Liver (tissue), 3 donors: ENCODE results near the gene MRPS18A.

Source experiments
- EGR1 ChIP-seq, 2 donors: IDR thresholded peaks; 2 replicates each; pipeline ENCODE4 v1.6.1; 2016 to 2018; ENCODE audit warnings: antibody characterized with exemption in 2 of 2, low read depth in 2 of 2
- FOXA1 ChIP-seq: IDR thresholded peaks from 2 replicates; pipeline ENCODE4 v1.6.1; 2016; ENCODE audit warnings: antibody characterized with exemption
- GABPA ChIP-seq, 2 donors: IDR thresholded peaks in 1 of 2; conservative IDR thresholded peaks in 1 of 2; 2 replicates each; pipeline ENCODE4 v1.6.1; 2016; ENCODE audit warnings: antibody characterized with exemption in 2 of 2, mild to moderate bottlenecking in 1 of 2, moderate library complexity in 1 of 2
- NR2F2 ChIP-seq: IDR thresholded peaks from 2 replicates; pipeline ENCODE4 v1.6.1; 2016; ENCODE audit warnings: antibody characterized with exemption
- RAD21 ChIP-seq, 2 donors: IDR thresholded peaks; 2 replicates each; pipeline ENCODE4 v1.6.1; 2016; ENCODE audit warnings: antibody characterized with exemption in 2 of 2, mild to moderate bottlenecking in 2 of 2
- RXRA ChIP-seq, 2 donors: IDR thresholded peaks; 2 replicates each; pipeline ENCODE4 v1.6.1; 2017 to 2018; ENCODE audit warnings: antibody characterized with exemption in 2 of 2, mild to moderate bottlenecking in 1 of 2
- SP1 ChIP-seq: IDR thresholded peaks from 2 replicates; pipeline ENCODE4 v1.6.1; 2018; ENCODE audit warnings: antibody characterized with exemption, mild to moderate bottlenecking
- TAF1 ChIP-seq: conservative IDR thresholded peaks from 2 replicates; pipeline ENCODE4 v1.6.1; 2016; ENCODE audit warnings: antibody characterized with exemption, mild to moderate bottlenecking
- YY1 ChIP-seq: IDR thresholded peaks from 2 replicates; pipeline ENCODE4 v1.6.1; 2016; ENCODE audit warnings: antibody characterized with exemption, mild to moderate bottlenecking
- TF ChIP-seq, protein P1 (sequence below): fragments of 150-350 bp; IDR thresholded peaks from 2 replicates; pipeline ENCODE4 v1.5.1; 2017; ENCODE audit warnings: improper control_type of control experiment, low read depth, low read length; ENCODE audit not compliant: missing input control
- TF ChIP-seq, protein P2 (sequence below): IDR thresholded peaks from 2 replicates; pipeline ENCODE4 v1.6.1; 2016; ENCODE audit warnings: antibody characterized with exemption
- TF ChIP-seq, protein P3 (sequence below): IDR thresholded peaks from 2 replicates; pipeline ENCODE4 v1.6.1; 2016; ENCODE audit warnings: antibody characterized with exemption, mild to moderate bottlenecking
- TF ChIP-seq, protein P4 (sequence below): IDR thresholded peaks from 2 replicates; pipeline ENCODE4 v1.6.1; 2016; ENCODE audit warnings: antibody characterized with exemption
- TF ChIP-seq, protein P5 (sequence below): IDR thresholded peaks from 2 replicates; pipeline ENCODE4 v1.6.1; 2016; ENCODE audit warnings: antibody characterized with exemption
- donor health status: healthy.
- donor health status: healthy.

DNA sequence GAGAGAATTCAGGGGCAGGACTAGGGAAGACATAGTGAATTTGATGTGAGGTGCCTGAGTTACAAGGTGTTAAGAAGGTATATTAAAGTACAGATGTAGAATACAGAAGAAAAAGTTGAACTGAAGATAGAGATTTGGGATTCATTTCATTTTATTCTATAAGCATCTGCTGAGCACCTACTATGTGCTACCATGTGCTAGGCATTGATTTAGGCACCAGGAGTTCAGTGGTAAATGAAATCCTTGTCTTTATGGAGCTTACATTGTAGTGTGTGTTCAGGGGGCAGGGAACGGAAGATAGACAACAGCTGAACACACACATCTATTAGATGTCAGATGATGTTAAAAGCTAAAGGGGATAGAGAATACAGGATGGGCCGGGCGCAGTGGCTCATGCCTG, 40.0 kb downstream of the MRPS18A start:
- TF ChIP-seq FOXA1 (no peak), YY1 (no peak), SP1 (no peak), RAD21 (IDR thresholded peaks at IDR 0.05) (no peak), EGR1 (IDR thresholded peaks at IDR 0.05; ENCODE audit: low read depth in 2 of 2) (no peak), NR2F2 (no peak), TAF1 (no peak), RXRA (IDR thresholded peaks at IDR 0.05) (no peak), GABPA (IDR thresholded peaks at IDR 0.05 in 1 of 2, conservative IDR thresholded peaks at IDR 0.05 in 1 of 2) (no peak)
- TF ChIP-seq, protein P1, sequence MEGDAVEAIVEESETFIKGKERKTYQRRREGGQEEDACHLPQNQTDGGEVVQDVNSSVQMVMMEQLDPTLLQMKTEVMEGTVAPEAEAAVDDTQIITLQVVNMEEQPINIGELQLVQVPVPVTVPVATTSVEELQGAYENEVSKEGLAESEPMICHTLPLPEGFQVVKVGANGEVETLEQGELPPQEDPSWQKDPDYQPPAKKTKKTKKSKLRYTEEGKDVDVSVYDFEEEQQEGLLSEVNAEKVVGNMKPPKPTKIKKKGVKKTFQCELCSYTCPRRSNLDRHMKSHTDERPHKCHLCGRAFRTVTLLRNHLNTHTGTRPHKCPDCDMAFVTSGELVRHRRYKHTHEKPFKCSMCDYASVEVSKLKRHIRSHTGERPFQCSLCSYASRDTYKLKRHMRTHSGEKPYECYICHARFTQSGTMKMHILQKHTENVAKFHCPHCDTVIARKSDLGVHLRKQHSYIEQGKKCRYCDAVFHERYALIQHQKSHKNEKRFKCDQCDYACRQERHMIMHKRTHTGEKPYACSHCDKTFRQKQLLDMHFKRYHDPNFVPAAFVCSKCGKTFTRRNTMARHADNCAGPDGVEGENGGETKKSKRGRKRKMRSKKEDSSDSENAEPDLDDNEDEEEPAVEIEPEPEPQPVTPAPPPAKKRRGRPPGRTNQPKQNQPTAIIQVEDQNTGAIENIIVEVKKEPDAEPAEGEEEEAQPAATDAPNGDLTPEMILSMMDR, result no peak
- TF ChIP-seq, protein P2, sequence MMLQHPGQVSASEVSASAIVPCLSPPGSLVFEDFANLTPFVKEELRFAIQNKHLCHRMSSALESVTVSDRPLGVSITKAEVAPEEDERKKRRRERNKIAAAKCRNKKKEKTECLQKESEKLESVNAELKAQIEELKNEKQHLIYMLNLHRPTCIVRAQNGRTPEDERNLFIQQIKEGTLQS, result no peak
- TF ChIP-seq, protein P3, sequence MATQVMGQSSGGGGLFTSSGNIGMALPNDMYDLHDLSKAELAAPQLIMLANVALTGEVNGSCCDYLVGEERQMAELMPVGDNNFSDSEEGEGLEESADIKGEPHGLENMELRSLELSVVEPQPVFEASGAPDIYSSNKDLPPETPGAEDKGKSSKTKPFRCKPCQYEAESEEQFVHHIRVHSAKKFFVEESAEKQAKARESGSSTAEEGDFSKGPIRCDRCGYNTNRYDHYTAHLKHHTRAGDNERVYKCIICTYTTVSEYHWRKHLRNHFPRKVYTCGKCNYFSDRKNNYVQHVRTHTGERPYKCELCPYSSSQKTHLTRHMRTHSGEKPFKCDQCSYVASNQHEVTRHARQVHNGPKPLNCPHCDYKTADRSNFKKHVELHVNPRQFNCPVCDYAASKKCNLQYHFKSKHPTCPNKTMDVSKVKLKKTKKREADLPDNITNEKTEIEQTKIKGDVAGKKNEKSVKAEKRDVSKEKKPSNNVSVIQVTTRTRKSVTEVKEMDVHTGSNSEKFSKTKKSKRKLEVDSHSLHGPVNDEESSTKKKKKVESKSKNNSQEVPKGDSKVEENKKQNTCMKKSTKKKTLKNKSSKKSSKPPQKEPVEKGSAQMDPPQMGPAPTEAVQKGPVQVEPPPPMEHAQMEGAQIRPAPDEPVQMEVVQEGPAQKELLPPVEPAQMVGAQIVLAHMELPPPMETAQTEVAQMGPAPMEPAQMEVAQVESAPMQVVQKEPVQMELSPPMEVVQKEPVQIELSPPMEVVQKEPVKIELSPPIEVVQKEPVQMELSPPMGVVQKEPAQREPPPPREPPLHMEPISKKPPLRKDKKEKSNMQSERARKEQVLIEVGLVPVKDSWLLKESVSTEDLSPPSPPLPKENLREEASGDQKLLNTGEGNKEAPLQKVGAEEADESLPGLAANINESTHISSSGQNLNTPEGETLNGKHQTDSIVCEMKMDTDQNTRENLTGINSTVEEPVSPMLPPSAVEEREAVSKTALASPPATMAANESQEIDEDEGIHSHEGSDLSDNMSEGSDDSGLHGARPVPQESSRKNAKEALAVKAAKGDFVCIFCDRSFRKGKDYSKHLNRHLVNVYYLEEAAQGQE, result no peak
- TF ChIP-seq, protein P4, sequence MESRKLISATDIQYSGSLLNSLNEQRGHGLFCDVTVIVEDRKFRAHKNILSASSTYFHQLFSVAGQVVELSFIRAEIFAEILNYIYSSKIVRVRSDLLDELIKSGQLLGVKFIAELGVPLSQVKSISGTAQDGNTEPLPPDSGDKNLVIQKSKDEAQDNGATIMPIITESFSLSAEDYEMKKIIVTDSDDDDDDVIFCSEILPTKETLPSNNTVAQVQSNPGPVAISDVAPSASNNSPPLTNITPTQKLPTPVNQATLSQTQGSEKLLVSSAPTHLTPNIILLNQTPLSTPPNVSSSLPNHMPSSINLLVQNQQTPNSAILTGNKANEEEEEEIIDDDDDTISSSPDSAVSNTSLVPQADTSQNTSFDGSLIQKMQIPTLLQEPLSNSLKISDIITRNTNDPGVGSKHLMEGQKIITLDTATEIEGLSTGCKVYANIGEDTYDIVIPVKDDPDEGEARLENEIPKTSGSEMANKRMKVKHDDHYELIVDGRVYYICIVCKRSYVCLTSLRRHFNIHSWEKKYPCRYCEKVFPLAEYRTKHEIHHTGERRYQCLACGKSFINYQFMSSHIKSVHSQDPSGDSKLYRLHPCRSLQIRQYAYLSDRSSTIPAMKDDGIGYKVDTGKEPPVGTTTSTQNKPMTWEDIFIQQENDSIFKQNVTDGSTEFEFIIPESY, result no peak
- TF ChIP-seq, protein P5, sequence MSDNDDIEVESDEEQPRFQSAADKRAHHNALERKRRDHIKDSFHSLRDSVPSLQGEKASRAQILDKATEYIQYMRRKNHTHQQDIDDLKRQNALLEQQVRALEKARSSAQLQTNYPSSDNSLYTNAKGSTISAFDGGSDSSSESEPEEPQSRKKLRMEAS, result no peak
